Measurements from ENCODE around the gene GALNT9. TPM values are rescaled to one million over a fixed set of nuclear protein-coding genes. Genes with fewer than 3 reads are reported as not detected.

GALNT9 gene
- total and polyA plus RNA-seq, 2 donors (not counting 1 experiment from before 2014, with no cell fraction given): 0.71 to 2.4 TPM

- intact Hi-C loops (cut with micrococcal nuclease): no loop called here
- no peaks in the 10 kb centered on the region for H3K4me1 Mint-ChIP-seq
- H3K27me3 ChIP-seq (replicated peaks in 1 of 4; ENCODE audit: control extremely low read depth in 1 of 4, control insufficient read depth in 3 of 4, insufficient read depth in 4 of 4, low read length in 3 of 4): no peaks in the 10 kb centered on the region
- no peak overlapping the region for H3K9ac ChIP-seq (ENCODE audit: low read length)
- no peak overlapping the region for H3K27ac Mint-ChIP-seq
- no peaks in the 10 kb centered on the region for H3K9me3 Mint-ChIP-seq (ENCODE audit: insufficient read depth)
- ATAC-seq (ENCODE audit: low read depth) (no peak), DNase-seq (no peak)
- CTCF ChIA-PET: no interaction called here
- no peak overlapping the region for H3K4me3 ChIP-seq (ENCODE audit: control extremely low read depth in 1 of 5, extremely low read depth in 1 of 5, insufficient read depth in 1 of 5, low read depth in 2 of 5, low read length in 4 of 5)
- H3K27me3 Mint-ChIP-seq: peaks cover 5% of the 10 kb centered on the region
- H3K79me2 ChIP-seq (ENCODE audit: control insufficient read depth, insufficient read depth, low read length): no peaks in the 10 kb centered on the region
- no peaks in the 10 kb centered on the region for H4K20me1 ChIP-seq (ENCODE audit: control insufficient read depth, insufficient read depth, low read length, poor library complexity, severe bottlenecking)
- H3K27ac ChIP-seq (ENCODE audit: low read length in 2 of 2): no peak overlapping the region
- TF ChIP-seq EZH2 (IDR thresholded peaks at IDR 0.05; ENCODE audit: borderline replicate concordance, insufficient read depth, low read depth, low read length, poor library complexity, severe bottlenecking): no peak
- TF ChIP-seq CTCF (IDR thresholded peaks at IDR 0.05): no peak
- POLR2A ChIA-PET: no interaction called here
- no peak overlapping the region for H3K4me2 ChIP-seq (replicated peaks; ENCODE audit: low read depth, low read length, poor library complexity, severe bottlenecking)
- 82% methylated on average over 14 of the region's 14 CpGs for WGBS (ENCODE audit: insufficient coverage)
- H3K4me1 ChIP-seq (ENCODE audit: control insufficient read depth in 2 of 2, insufficient read depth in 2 of 2, low read length in 2 of 2): no peaks in the 10 kb centered on the region
- H3K4me3 Mint-ChIP-seq: no peak overlapping the region
- no peaks in the 10 kb centered on the region for H3K36me3 ChIP-seq (replicated peaks in 1 of 2; ENCODE audit: control extremely low read depth in 1 of 2, control insufficient read depth in 1 of 2, extremely low read depth in 1 of 2, insufficient read depth in 2 of 2, low read length in 1 of 2)
- no peak overlapping the region for H2AFZ ChIP-seq (ENCODE audit: insufficient read depth, low read depth, low read length, poor library complexity, severe bottlenecking)
- peaks cover 0 to 2% (median 0%) of the 10 kb centered on the region in 3 donors for H3K9me3 ChIP-seq (ENCODE audit: control extremely low read depth in 1 of 3, control insufficient read depth in 2 of 3, insufficient read depth in 1 of 3, low read length in 2 of 3)
Observed at GRCh38 chr12:132348176-132348575, 18.8 kb upstream of the GALNT9 start.

- no peak overlapping the region for H3K27ac Mint-ChIP-seq
- Histone ChIP-seq H3K4me2 (replicated peaks; ENCODE audit: low read depth, low read length, poor library complexity, severe bottlenecking) (no peak overlapping the region), H3K36me3 (replicated peaks in 1 of 2; ENCODE audit: control extremely low read depth in 1 of 2, control insufficient read depth in 1 of 2, extremely low read depth in 1 of 2, insufficient read depth in 2 of 2, low read length in 1 of 2) (no peaks in the 10 kb centered on the region), H3K9me3 (ENCODE audit: control extremely low read depth in 1 of 3, control insufficient read depth in 2 of 3, insufficient read depth in 1 of 3, low read length in 2 of 3) (peaks cover 0 to 3% (median 3%) of the 10 kb centered on the region in 3 donors), H3K27me3 (replicated peaks in 1 of 4; ENCODE audit: control extremely low read depth in 1 of 4, control insufficient read depth in 3 of 4, insufficient read depth in 4 of 4, low read length in 3 of 4) (no peaks in the 10 kb centered on the region), H3K9ac (ENCODE audit: low read length) (no peak overlapping the region), H3K79me2 (ENCODE audit: control insufficient read depth, insufficient read depth, low read length) (no peaks in the 10 kb centered on the region), H2AFZ (ENCODE audit: insufficient read depth, low read depth, low read length, poor library complexity, severe bottlenecking) (no peak overlapping the region), H3K27ac (ENCODE audit: low read length in 2 of 2) (no peak overlapping the region), H3K4me1 (ENCODE audit: control insufficient read depth in 2 of 2, insufficient read depth in 2 of 2, low read length in 2 of 2) (no peaks in the 10 kb centered on the region), H4K20me1 (ENCODE audit: control insufficient read depth, insufficient read depth, low read length, poor library complexity, severe bottlenecking) (no peaks in the 10 kb centered on the region), H3K4me3 (ENCODE audit: control extremely low read depth in 1 of 5, extremely low read depth in 1 of 5, insufficient read depth in 1 of 5, low read depth in 2 of 5, low read length in 4 of 5) (no peak overlapping the region)
- ChIA-PET CTCF (no interaction called here), POLR2A (no interaction called here)
- no peaks in the 10 kb centered on the region for H3K4me1 Mint-ChIP-seq
- no peaks in the 10 kb centered on the region for H3K9me3 Mint-ChIP-seq (ENCODE audit: insufficient read depth)
- ATAC-seq (ENCODE audit: low read depth) (no peak), DNase-seq (no peak)
- H3K27me3 Mint-ChIP-seq: peaks cover 10% of the 10 kb centered on the region
- intact Hi-C loops (cut with micrococcal nuclease): no loop called here
- H3K4me3 Mint-ChIP-seq: no peak overlapping the region
- TF ChIP-seq EZH2 (IDR thresholded peaks at IDR 0.05; ENCODE audit: borderline replicate concordance, insufficient read depth, low read depth, low read length, poor library complexity, severe bottlenecking) (no peak), CTCF (IDR thresholded peaks at IDR 0.05) (no peak)
- WGBS (ENCODE audit: insufficient coverage): 85% methylated on average over 33 of the region's 33 CpGs
Observed at GRCh38 chr12:132347176-132347855, 17.9 kb upstream of the GALNT9 start.

Measured in B cell (primary cell).